Esophagus (tissue), 2 donors: ENCODE data around the gene PSEN2. TPM values are rescaled to one million over a fixed set of nuclear protein-coding genes. Genes with fewer than 3 reads are reported as not detected.
A peak's percentile ranks its signal among the peaks of the same experiment; 100 is the strongest.

Experiments
- H3K27ac ChIP-seq, 2 donors: one replicate each; pipeline ENCODE4 v1.5.1; 2013; ENCODE audit warnings: low read depth in 2 of 2, mild to moderate bottlenecking in 2 of 2, inconsistent platforms in 1 of 2, low read length in 1 of 2, moderate library complexity in 1 of 2
- H3K27me3 ChIP-seq, 2 donors: one replicate each; pipeline ENCODE4 v1.6.1; 2013; ENCODE audit warnings: low read length in 2 of 2, control low read depth in 1 of 2, mild to moderate bottlenecking in 1 of 2; ENCODE audit not compliant: insufficient read depth in 2 of 2, control insufficient read depth in 1 of 2
- H3K36me3 ChIP-seq, 2 donors: one replicate each; pipeline ENCODE4 v1.6.1; 2013; ENCODE audit warnings: low read length in 1 of 2; ENCODE audit not compliant: control insufficient read depth in 2 of 2, insufficient read depth in 2 of 2
- H3K4me1 ChIP-seq, 2 donors: one replicate each; pipeline ENCODE4 v1.6.1; 2013; ENCODE audit warnings: low read length in 1 of 2; ENCODE audit not compliant: control insufficient read depth in 2 of 2, insufficient read depth in 2 of 2
- H3K4me3 ChIP-seq, 2 donors: one replicate each; pipeline ENCODE4 v1.5.1; 2013; ENCODE audit warnings: low read length in 2 of 2, mild to moderate bottlenecking in 2 of 2, low read depth in 1 of 2, moderate library complexity in 1 of 2
- H3K9me3 ChIP-seq, 2 donors: one replicate each; pipeline ENCODE4 v1.6.1; 2013; ENCODE audit warnings: mild to moderate bottlenecking in 2 of 2, low read depth in 1 of 2, low read length in 1 of 2, moderate library complexity in 1 of 2; ENCODE audit not compliant: control insufficient read depth in 2 of 2, insufficient read depth in 1 of 2
- WGBS, 2 donors: extraction: QIAGEN DNeasy Blood & Tissue Kit; methylation state at CpG; one replicate each; pipeline ENCODE4 v1.1.7; 2013; 5-methylcytosine and 5-hydroxymethylcytosine counted together
- polyA plus RNA-seq, 2 donors: library from polyadenylated mRNA; stranded (reverse); fragments of 200-250 nt; gene quantifications; one replicate each; pipeline ENCODE4 v1.2.3, GENCODE V29; 2013
- donor health status: healthy with polysubstance abuse.
- donor health status: Bipolar disorder and iron deficiency.

Gene PSEN2
- 10 to 100 TPM in 1 of 2 donors, 1 to 10 TPM in 1; 8.8 to 12.0 TPM for polyA plus RNA-seq

DNA sequence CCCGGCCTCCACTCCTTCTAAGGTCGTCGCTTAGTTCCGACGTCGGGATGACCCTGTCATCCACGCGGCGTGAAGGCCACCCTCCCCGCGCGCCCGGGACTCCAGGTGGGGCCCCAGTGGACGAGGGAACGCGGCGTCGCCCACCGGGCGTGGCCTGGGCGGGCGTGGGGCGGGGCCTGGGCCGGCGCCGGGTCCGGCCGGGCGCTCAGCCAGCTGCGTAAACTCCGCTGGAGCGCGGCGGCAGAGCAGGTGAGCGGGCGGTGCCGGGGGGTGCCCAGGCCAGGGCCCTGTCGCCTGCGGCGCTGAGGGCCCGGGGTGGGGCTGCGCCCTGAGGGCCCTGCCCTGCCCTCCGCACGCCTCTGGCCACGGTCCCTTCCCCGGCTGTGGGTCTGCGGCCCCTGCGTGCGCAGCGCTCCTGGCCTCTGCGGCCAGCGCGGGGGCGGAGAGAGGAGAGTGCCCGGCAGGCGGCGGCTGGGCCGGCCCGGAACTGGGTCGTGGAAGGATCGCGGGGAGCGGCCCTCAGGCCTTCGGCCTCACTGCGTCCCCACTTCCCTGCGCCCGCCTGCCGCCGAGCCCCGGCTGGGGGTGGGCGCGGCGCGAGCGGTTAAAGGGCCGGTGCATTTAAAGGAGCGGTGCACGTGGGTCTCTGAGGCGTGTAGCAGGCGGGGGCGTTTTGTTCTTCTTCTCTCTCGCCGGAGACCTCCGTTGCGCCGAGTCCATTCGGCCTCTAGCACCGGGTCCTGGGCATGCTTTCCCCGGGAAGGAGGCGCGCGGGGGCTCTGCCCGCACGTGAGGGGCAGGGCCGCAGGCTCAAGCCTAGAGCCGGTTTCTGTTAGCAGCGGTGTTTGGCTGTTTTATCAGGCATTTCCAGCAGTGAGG lies at the start of gene PSEN2:
TSS of gene PSEN2 (plus strand) at position 216 of the 879 bp plus-strand sequence. CDS start 11,292 bp downstream, outside the sequence.
- Histone ChIP-seq H3K27me3 (no peaks in the 10 kb centered on the region), H3K27ac (peak within 1 kb of the TSS; percentile 81 to 84), H3K4me1 (peaks cover 7 to 13% of the 10 kb centered on the region in 2 donors), H3K4me3 (peak within 1 kb of the TSS; percentile 73 to 75), H3K9me3 (no peaks in the 10 kb centered on the region), H3K36me3 (no peaks in the 10 kb centered on the region)
- WGBS, 2 donors, result 0 to 1% methylated on average over 74 to 97 of the region's 97 CpGs

DNA sequence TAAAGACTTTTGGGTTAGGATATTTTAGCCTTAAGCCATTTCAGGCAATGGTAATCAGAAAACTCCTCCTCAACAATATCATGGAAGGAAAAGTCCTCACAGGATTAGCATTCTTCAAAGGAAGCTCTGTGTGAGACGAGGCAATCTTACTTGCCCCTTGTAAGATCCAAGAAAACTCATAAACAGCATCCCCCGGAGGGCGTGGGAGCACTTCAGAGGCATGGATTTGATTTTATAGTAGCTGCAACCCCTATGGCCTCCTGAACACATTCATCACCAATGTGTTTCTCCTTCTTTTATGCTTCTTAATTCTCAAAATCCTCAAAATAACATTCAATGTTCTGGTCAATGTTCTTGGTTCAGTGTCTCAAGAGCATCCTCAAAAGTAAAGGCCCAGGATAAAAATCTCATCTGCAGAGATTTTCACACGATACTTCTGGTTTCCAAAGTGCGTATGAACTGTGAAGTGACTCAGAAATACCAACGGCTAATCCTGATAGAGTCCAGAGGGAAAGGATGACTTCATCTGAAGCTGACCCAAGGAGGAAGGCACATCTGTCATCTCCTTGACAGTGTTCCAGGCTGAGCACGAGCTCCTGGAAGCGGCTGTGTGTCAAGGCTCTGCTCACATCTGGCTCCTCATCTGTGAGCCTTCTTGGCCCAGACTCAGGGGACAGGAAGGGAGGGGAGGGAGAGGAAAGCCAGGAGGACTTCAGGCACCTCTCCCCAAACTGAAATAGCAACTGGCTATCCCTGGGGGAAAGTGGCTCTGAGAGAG lies 49.3 kb upstream of the PSEN2 start:
- 39 to 50% methylated on average over 8 of the region's 8 CpGs for whole genome bisulfite sequencing, 2 donors
- Histone ChIP-seq H3K27me3 (no peaks in the 10 kb centered on the region), H3K27ac (peak overlapping the region; percentile 73 to 85)

GRCh38 chr1:226821719-226822085 lies 48.7 kb upstream of the PSEN2 start:
- Histone ChIP-seq H3K36me3 (no peaks in the 10 kb centered on the region), H3K27ac (peak overlapping the region; percentile 73 to 85), H3K4me1 (peaks cover 0 to 2% of the 10 kb centered on the region in 2 donors), H3K4me3 (no peak overlapping the region), H3K27me3 (no peaks in the 10 kb centered on the region), H3K9me3 (no peaks in the 10 kb centered on the region)
- 66 to 68% methylated on average over 1 of the region's 1 CpG for WGBS, 2 donors

More for the DNA sequence above, 49.3 kb upstream of the PSEN2 start:
- H3K36me3 ChIP-seq, result no peaks in the 10 kb centered on the region
- peaks cover 0 to 2% of the 10 kb centered on the region in 2 donors for H3K4me1 ChIP-seq
- no peaks in the 10 kb centered on the region for H3K9me3 ChIP-seq
- H3K4me3 ChIP-seq, result no peak overlapping the region

- no peaks in the 10 kb centered on the region for H3K9me3 ChIP-seq
- no peak overlapping the region for H3K27ac ChIP-seq
- H3K27me3 ChIP-seq, result no peaks in the 10 kb centered on the region
- 88 to 96% methylated on average over 5 of the region's 5 CpGs for WGBS, 2 donors
- peaks cover 2 to 4% of the 10 kb centered on the region in 2 donors for H3K4me1 ChIP-seq
- H3K4me3 ChIP-seq, result no peak overlapping the region
- H3K36me3 ChIP-seq, result no peaks in the 10 kb centered on the region
These were observed 46.8 kb upstream of the PSEN2 start for GRCh38 chr1:226823643-226824042.

- Histone ChIP-seq H3K4me3 (no peak overlapping the region), H3K27ac (no peak overlapping the region), H3K27me3 (no peaks in the 10 kb centered on the region), H3K4me1 (peaks cover 2 to 4% of the 10 kb centered on the region in 2 donors), H3K36me3 (no peaks in the 10 kb centered on the region), H3K9me3 (no peaks in the 10 kb centered on the region)
- WGBS, 2 donors, result 74 to 75% methylated on average over 9 of the region's 9 CpGs
These were observed 45.2 kb upstream of the PSEN2 start for GRCh38 chr1:226825037-226825745.

- WGBS, 2 donors, result 95 to 96% methylated on average over 3 of the region's 3 CpGs
- no peaks in the 10 kb centered on the region for H3K27me3 ChIP-seq
These were observed 44.7 kb upstream of the PSEN2 start for GRCh38 chr1:226825746-226826100.

GRCh38 chr1:226826479-226827261 lies 43.7 kb upstream of the PSEN2 start:
- peak overlapping the region; percentile 72 to 95 for H3K27ac ChIP-seq
- no peaks in the 10 kb centered on the region for H3K36me3 ChIP-seq
- H3K4me3 ChIP-seq, result no peak overlapping the region
- 87 to 90% methylated on average over 19 of the region's 19 CpGs for WGBS, 2 donors
- H3K4me1 ChIP-seq, result peaks cover 0 to 4% of the 10 kb centered on the region in 2 donors
- no peaks in the 10 kb centered on the region for H3K9me3 ChIP-seq
- H3K27me3 ChIP-seq, result no peaks in the 10 kb centered on the region

More at GRCh38 chr1:226825746-226826100, 44.7 kb upstream of the PSEN2 start:
- H3K4me3 ChIP-seq, result no peak overlapping the region
- no peaks in the 10 kb centered on the region for H3K36me3 ChIP-seq
- H3K4me1 ChIP-seq, result peaks cover 2 to 4% of the 10 kb centered on the region in 2 donors
- H3K9me3 ChIP-seq, result no peaks in the 10 kb centered on the region
- H3K27ac ChIP-seq, result no peak overlapping the region

- H3K4me1 ChIP-seq, result peaks cover 0 to 4% of the 10 kb centered on the region in 2 donors
- peak overlapping the region; percentile 72 to 95 for H3K27ac ChIP-seq
- H3K27me3 ChIP-seq, result no peaks in the 10 kb centered on the region
- H3K36me3 ChIP-seq, result no peaks in the 10 kb centered on the region
- WGBS, 2 donors, result 17 to 28% methylated on average over 11 of the region's 11 CpGs
- peak overlapping the region in 1 of 2 donors; percentile 30 for H3K4me3 ChIP-seq
- no peaks in the 10 kb centered on the region for H3K9me3 ChIP-seq
These were observed 43.0 kb upstream of the PSEN2 start for GRCh38 chr1:226827458-226827857.
